OCI-LY1 (cell line): ENCODE data around the gene GALNT8.

Experiments used
- EZH2 ChIP-seq: fragments of 200-600 bp; sonication (generic), shearing (Covaris generic); IDR thresholded peaks from 2 replicates; pipeline ENCODE4 v1.8.0; 2017; ENCODE audit warnings: borderline replicate concordance, mixed run types, mild to moderate bottlenecking, antibody characterized with exemption, low read length, moderate library complexity, mixed read lengths
- TF ChIP-seq, protein P1 (sequence below): fragments of 200-600 bp; sonication (generic), shearing (Covaris generic); IDR thresholded peaks from 2 replicates; pipeline ENCODE4 v1.5.1; 2017; ENCODE audit warnings: mild to moderate bottlenecking, antibody characterized with exemption, low read length, moderate library complexity, mixed read lengths

DNA sequence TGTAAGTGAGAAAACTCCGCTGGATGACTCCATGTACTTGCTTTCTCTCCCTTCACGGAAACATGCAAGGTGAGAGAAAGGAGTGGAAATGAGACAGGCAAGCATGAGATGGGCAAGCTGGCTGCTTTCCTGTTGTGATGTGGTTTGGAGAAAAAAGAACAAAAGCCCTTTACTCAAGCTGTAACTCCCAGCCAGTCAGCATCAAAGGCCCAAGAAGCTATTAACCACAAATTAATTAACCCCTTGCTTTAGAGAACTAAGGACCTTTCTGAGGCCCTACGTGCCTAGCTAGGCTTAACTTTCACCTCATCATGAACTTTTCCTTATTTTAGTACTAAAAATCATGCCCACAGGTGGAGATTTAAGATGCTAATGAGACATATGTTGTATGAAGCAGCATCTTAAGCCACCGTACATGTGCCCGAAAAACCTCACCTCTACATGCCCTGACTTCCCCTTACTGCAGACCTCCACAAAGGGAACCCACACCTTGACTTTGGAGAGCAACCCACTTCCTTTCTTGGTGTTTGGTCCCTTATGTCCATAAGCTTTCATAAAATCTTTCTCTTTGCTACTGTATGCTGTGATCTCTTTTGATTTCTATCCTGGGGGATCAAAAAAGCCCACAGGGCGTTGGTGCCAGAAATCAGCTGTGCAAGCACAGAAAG lies 87.0 kb downstream of the GALNT8 start:
- TF ChIP-seq, protein P1, sequence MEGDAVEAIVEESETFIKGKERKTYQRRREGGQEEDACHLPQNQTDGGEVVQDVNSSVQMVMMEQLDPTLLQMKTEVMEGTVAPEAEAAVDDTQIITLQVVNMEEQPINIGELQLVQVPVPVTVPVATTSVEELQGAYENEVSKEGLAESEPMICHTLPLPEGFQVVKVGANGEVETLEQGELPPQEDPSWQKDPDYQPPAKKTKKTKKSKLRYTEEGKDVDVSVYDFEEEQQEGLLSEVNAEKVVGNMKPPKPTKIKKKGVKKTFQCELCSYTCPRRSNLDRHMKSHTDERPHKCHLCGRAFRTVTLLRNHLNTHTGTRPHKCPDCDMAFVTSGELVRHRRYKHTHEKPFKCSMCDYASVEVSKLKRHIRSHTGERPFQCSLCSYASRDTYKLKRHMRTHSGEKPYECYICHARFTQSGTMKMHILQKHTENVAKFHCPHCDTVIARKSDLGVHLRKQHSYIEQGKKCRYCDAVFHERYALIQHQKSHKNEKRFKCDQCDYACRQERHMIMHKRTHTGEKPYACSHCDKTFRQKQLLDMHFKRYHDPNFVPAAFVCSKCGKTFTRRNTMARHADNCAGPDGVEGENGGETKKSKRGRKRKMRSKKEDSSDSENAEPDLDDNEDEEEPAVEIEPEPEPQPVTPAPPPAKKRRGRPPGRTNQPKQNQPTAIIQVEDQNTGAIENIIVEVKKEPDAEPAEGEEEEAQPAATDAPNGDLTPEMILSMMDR = no peak
- no peak for TF ChIP-seq EZH2
